Stimulated activated naive CD8-positive, alpha-beta T cell treated with anti-CD3 and anti-CD28 coated beads, Interleukin-15, Interleukin-2, amounts not matched to agents 100 ng/mL and 50 ng/mL, for 24 hours (primary cell): Measurements from ENCODE around the gene MEIS1.

Experiments used
- H3K27ac Mint-ChIP-seq: one replicate; pipeline ENCODE4 v1.8.0; 2021; ENCODE audit warnings: mild to moderate bottlenecking, mixed read lengths
- H3K27me3 Mint-ChIP-seq: one replicate; pipeline ENCODE4 v1.8.0; 2021; ENCODE audit warnings: mixed read lengths
- H3K36me3 Mint-ChIP-seq: one replicate; pipeline ENCODE4 v1.8.0; 2021; ENCODE audit warnings: low read depth, mixed read lengths
- H3K4me1 Mint-ChIP-seq: one replicate; pipeline ENCODE4 v1.8.0; 2021; ENCODE audit warnings: low read depth, mixed read lengths
- H3K4me3 Mint-ChIP-seq: one replicate; pipeline ENCODE4 v1.8.0; 2021; ENCODE audit warnings: mild to moderate bottlenecking, mixed read lengths
- H3K9me3 Mint-ChIP-seq: one replicate; pipeline ENCODE4 v1.8.0; 2021; ENCODE audit warnings: mixed read lengths

MEIS1 gene

DNA sequence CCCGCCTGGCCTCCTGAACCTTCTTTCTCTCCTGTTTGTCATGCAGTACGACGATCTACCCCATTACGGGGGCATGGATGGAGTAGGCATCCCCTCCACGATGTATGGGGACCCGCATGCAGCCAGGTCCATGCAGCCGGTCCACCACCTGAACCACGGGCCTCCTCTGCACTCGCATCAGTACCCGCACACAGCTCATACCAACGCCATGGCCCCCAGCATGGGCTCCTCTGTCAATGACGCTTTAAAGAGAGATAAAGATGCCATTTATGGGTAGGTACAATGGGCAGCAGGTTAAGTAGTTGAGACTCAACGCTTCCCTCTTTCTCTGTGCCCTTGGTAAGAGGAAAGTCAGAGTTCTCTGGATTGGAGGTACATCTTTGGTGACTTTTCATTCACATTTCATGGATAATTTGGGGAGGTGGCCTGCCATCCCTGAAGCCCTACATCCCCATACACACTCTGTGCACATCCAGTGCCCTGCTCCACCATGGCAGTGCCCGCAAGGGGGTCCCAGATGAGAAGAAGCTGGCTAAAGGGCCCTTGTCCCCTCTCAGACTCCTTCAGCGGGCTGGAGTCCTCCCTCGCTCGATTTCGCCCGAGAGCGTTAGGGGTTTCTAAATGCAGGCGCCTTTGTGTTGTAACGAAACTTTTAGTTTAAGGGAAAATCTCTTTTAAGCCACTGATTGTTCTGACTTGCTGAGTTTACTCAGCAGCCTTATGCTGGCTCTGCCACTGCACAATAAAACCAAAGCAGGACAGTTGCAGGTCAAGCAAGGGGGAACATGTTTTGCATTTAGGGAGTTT, 3.0 kb downstream of the MEIS1 start:
- Mint-ChIP-seq H3K27me3 (peaks cover 90% of the 10 kb centered on the region), H3K4me3 (peak overlapping the region; percentile 33), H3K27ac (no peak overlapping the region), H3K9me3 (no peaks in the 10 kb centered on the region), H3K4me1 (peaks cover 33% of the 10 kb centered on the region), H3K36me3 (no peaks in the 10 kb centered on the region)

DNA sequence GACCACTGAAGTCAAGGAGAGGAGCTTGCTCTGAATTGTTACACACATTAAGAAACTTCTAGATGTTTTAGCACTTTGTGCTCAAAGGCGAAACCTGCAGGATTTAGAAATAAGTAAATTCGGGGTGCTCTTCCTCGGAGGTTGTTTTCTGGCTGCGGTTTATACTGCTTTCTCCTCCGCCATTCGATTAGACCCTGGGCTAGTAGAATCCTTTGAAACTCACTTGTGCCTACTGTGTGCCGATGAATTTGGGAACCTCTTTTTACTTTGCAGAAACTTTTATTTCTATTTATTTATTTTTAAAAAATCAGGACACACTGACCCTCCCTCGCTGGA, 3.5 kb downstream of the MEIS1 start:
- no peaks in the 10 kb centered on the region for H3K36me3 Mint-ChIP-seq
- H3K4me1 Mint-ChIP-seq, result peaks cover 27% of the 10 kb centered on the region
- no peak overlapping the region for H3K27ac Mint-ChIP-seq
- no peak overlapping the region for H3K4me3 Mint-ChIP-seq
- peaks cover 88% of the 10 kb centered on the region for H3K27me3 Mint-ChIP-seq
- H3K9me3 Mint-ChIP-seq, result no peaks in the 10 kb centered on the region

GRCh38 chr2:66438891-66439811, 4.2 kb downstream of the MEIS1 start:
- no peaks in the 10 kb centered on the region for H3K36me3 Mint-ChIP-seq
- H3K27ac Mint-ChIP-seq, result no peak overlapping the region
- H3K27me3 Mint-ChIP-seq, result peaks cover 89% of the 10 kb centered on the region
- H3K4me1 Mint-ChIP-seq, result peaks cover 22% of the 10 kb centered on the region
- peak overlapping the region; percentile 66 for H3K4me3 Mint-ChIP-seq
- no peaks in the 10 kb centered on the region for H3K9me3 Mint-ChIP-seq

- peak overlapping the region; percentile 66 for H3K4me3 Mint-ChIP-seq
- H3K4me1 Mint-ChIP-seq, result peaks cover 14% of the 10 kb centered on the region
- H3K27ac Mint-ChIP-seq, result no peak overlapping the region
- H3K36me3 Mint-ChIP-seq, result no peaks in the 10 kb centered on the region
- peaks cover 83% of the 10 kb centered on the region for H3K27me3 Mint-ChIP-seq
- no peaks in the 10 kb centered on the region for H3K9me3 Mint-ChIP-seq
These were observed 5.1 kb downstream of the MEIS1 start for GRCh38 chr2:66439812-66440542.

DNA sequence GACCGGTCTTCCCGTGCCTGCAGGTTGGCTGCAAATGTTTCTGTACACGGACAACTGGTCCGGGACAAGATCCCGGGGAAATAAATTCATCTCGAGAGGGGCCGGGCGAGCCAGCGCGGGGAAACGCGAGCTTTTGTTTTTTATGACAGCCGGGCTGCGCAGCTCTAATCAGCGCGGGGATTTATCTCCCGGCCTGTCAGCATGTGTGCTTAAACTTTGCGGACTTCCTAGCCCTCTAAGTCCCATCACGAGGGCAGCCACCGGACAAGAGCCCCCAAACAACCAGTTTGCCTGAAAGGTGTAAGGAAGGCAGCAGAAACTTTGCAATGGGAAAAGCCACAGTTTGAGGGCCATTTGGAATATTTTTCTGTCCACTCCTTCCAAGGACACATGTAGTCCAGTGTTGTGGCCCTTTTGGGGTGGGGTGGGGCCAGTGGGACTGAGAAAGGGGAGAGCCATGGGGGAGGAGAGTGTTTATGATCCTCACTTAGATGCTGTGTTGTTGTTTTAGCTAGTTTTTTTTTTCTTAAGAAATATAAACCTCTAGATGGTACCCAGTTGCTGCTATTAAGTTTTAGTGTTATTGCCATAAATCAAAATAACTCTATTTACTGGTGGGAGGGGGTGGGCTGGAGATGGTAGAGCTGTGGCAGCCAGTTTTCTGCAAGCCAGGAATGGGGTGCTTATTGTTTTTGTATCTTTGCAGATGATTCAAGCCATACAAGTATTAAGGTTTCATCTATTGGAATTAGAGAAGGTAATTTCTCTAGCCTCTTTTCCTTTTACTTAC, 6.0 kb downstream of the MEIS1 start:
- H3K36me3 Mint-ChIP-seq, result no peaks in the 10 kb centered on the region
- peaks cover 74% of the 10 kb centered on the region for H3K27me3 Mint-ChIP-seq
- no peak overlapping the region for H3K4me3 Mint-ChIP-seq

GRCh38 chr2:66441581-66442320, 6.8 kb downstream of the MEIS1 start:
- no peaks in the 10 kb centered on the region for H3K36me3 Mint-ChIP-seq
- no peaks in the 10 kb centered on the region for H3K9me3 Mint-ChIP-seq
- H3K27me3 Mint-ChIP-seq, result peaks cover 67% of the 10 kb centered on the region
- H3K4me1 Mint-ChIP-seq, result peaks cover 6% of the 10 kb centered on the region
- H3K27ac Mint-ChIP-seq, result no peak overlapping the region
- H3K4me3 Mint-ChIP-seq, result no peak overlapping the region

More for the DNA sequence above, 6.0 kb downstream of the MEIS1 start:
- peaks cover 6% of the 10 kb centered on the region for H3K4me1 Mint-ChIP-seq
- H3K27ac Mint-ChIP-seq, result no peak overlapping the region
- H3K9me3 Mint-ChIP-seq, result no peaks in the 10 kb centered on the region

DNA sequence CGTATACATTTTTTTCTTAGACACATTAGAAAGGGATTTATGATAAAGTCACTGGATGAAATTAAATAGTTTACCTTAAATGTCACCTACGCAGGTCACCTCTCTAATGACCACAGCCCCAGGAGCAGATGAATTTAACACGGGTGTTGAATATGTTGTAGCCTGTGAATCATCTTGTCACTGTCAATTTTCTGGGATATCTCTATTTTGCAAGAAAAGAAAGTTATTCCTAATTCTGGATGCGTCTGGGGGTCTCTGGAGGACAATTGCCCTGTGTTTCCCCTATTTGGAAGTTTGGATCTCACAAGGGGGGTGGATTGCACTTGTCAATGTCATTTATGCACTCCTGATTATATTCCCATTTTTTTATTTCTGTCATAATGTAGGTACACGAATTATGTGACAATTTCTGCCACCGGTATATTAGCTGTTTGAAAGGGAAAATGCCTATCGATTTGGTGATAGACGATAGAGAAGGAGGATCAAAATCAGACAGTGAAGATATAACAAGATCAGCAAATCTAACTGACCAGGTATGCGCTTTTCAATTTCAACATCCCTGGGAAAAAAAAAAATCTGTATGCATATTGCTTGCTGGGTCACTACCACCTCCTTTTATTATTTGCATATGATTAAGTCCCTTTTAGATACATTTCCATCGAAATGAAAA, 7.7 kb downstream of the MEIS1 start:
- Mint-ChIP-seq H3K27me3 (peaks cover 67% of the 10 kb centered on the region), H3K9me3 (no peaks in the 10 kb centered on the region), H3K27ac (no peak overlapping the region), H3K4me1 (peaks cover 6% of the 10 kb centered on the region), H3K4me3 (no peak overlapping the region), H3K36me3 (no peaks in the 10 kb centered on the region)

DNA sequence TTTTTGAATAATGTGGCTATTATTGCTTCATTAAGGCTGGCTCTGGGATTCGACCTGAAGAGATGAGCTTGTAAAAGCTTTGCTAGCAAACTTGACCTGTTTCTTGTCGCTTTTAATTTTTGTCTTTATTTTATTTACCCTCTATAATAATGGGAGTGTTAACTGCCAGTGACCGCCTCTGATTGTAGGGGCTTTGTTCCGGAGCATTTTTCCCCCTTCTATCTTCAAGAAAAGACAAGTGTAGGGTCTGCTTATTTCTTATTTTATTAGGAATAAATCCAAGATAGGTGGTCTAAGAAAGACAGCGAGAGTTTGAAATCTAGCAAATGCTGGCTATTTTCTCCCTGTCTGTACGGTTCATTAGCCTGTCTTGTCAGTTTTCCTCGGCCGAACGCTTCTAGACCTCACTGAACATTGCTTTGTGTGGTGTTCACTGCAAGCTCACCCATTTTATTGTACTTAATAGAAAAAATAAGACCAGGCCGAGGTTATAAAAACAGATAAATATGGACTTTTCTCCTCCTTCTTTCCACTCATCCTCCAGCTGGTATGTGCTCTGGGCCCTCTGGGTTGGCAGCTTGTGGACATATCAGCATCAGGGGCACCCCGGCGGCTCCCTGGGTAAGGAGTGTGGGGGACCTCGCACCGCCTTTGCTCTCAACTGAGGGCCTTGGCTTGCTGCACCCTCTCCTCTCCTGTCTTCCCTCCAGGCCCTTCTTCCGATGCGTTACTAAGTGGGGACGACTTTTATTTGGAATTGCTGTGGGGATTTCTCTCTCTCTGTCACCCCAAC, 8.5 kb downstream of the MEIS1 start:
- Mint-ChIP-seq H3K27me3 (peaks cover 65% of the 10 kb centered on the region), H3K9me3 (no peaks in the 10 kb centered on the region), H3K27ac (no peak overlapping the region), H3K4me3 (no peak overlapping the region), H3K4me1 (peaks cover 6% of the 10 kb centered on the region), H3K36me3 (no peaks in the 10 kb centered on the region)

GRCh38 chr2:66443979-66444861, 9.3 kb downstream of the MEIS1 start:
- Mint-ChIP-seq H3K9me3 (no peaks in the 10 kb centered on the region), H3K4me3 (no peak overlapping the region), H3K36me3 (no peaks in the 10 kb centered on the region), H3K4me1 (peaks cover 6% of the 10 kb centered on the region), H3K27me3 (peaks cover 62% of the 10 kb centered on the region), H3K27ac (no peak overlapping the region)

- Mint-ChIP-seq H3K4me3 (no peak overlapping the region), H3K27me3 (peaks cover 52% of the 10 kb centered on the region), H3K9me3 (no peaks in the 10 kb centered on the region), H3K4me1 (no peaks in the 10 kb centered on the region), H3K27ac (no peak overlapping the region), H3K36me3 (no peaks in the 10 kb centered on the region)
These were observed 10.4 kb downstream of the MEIS1 start for GRCh38 chr2:66445076-66445924.
